ENCODE data around the gene HTR3E. TPM values are rescaled to one million over a fixed set of nuclear protein-coding genes. Genes with fewer than 3 reads are reported as not detected.
"Not testable (repeated sequence)": the region's sequence is repeated elsewhere in the genome, so short reads cannot be mapped to it uniquely, and the experiment has no call there.

HTR3E gene
- total RNA-seq, 1 experiment from 2014 or later = not detected

DNA sequence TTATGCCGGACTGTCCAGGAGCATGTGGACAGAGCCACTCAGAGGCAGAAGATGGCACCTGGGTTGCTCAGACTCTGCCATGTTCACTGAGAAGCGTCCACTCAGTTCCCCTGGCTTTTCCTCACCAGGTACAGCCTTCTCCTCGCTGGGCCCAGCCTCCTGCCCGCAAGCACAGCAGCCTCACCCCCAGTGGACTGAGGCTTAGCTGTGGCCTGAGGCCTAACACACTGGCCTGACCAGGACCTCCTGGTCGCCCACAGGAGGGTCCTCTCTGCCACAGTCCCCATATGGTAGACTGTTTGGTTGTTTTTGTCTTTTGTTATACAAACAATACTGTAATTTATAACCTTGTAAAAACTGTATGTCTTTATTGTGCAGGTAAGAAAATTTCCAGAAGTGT is 28.5 kb upstream of the HTR3E start:
- Histone ChIP-seq H3K4me2 (ENCODE audit: insufficient read depth, insufficient read length, low read length) (no peak overlapping the region), H2BK15ac (ENCODE audit: low read depth, low read length) (no peak overlapping the region), H3K14ac (ENCODE audit: insufficient read depth, low read length) (no peak overlapping the region), H3K56ac (ENCODE audit: insufficient read length, low read depth, low read length) (no peak overlapping the region), H3K18ac (ENCODE audit: insufficient read length, low read depth, low read length) (no peak overlapping the region), H3K27me3 (ENCODE audit: insufficient read depth, low read length) (no peaks in the 10 kb centered on the region), H3K79me1 (ENCODE audit: insufficient read depth, low read depth, low read length, poor library complexity, severe bottlenecking) (no peaks in the 10 kb centered on the region), H3T11ph (ENCODE audit: low read length) (no peak overlapping the region), H2BK12ac (ENCODE audit: insufficient read length, low read depth, low read length) (no peak overlapping the region), H4K20me1 (ENCODE audit: control insufficient read depth, insufficient read depth, insufficient read length) (no peaks in the 10 kb centered on the region), H2AFZ (ENCODE audit: low read length) (no peak overlapping the region), H2BK20ac (ENCODE audit: low read depth, low read length, poor library complexity, severe bottlenecking) (no peak overlapping the region), H3K9me3 (ENCODE audit: control insufficient read depth, low read depth, low read length) (no peaks in the 10 kb centered on the region), H3K4ac (ENCODE audit: low read depth, low read length) (no peak overlapping the region), H3K23me2 (ENCODE audit: insufficient read length, low read depth, low read length, poor library complexity, severe bottlenecking) (no peaks in the 10 kb centered on the region), H4K8ac (replicated peaks; ENCODE audit: insufficient read length, low read depth, low read length) (no peak overlapping the region), H4K91ac (ENCODE audit: insufficient read length, low read depth, low read length) (no peak overlapping the region), H3K4me1 (ENCODE audit: insufficient read depth, low read length) (no peaks in the 10 kb centered on the region), H3K9ac (ENCODE audit: extremely low read depth, insufficient read length, low read length) (no peak overlapping the region), H4K5ac (ENCODE audit: insufficient read length, low read depth, low read length) (no peak overlapping the region), H3K79me2 (ENCODE audit: insufficient read depth, low read length) (no peaks in the 10 kb centered on the region), H2AK5ac (ENCODE audit: insufficient read length, low read length) (no peak overlapping the region), H2BK5ac (ENCODE audit: insufficient read length, low read length) (no peak overlapping the region), H3K23ac (ENCODE audit: insufficient read length, low read depth, low read length) (no peak overlapping the region), H3K27ac (ENCODE audit: insufficient read length, low read depth, low read length) (no peak overlapping the region), H2BK120ac (ENCODE audit: low read depth, low read length, poor library complexity, severe bottlenecking) (no peak overlapping the region)
- WGBS (ENCODE audit: extremely low coverage, insufficient read length, low lambda C conversion rate) = no CpG with 5 or more reads among the region's 5 CpGs
- peaks cover 2 to 7% (median 2%) of the 10 kb centered on the region in 3 experiments; a peak in 4 of 7 replicates for H3K36me3 Mint-ChIP-seq (ENCODE audit: insufficient read depth in 1 of 3, low read depth in 3 of 3)
- H3K27ac Mint-ChIP-seq = no peak overlapping the region
- peaks cover 9% of the 10 kb centered on the region in 2 experiments for H3K9me3 Mint-ChIP-seq
- H3K4me1 Mint-ChIP-seq = no peaks in the 10 kb centered on the region
- DNase-seq = no peak
- H3K27me3 Mint-ChIP-seq (ENCODE audit: low read depth) = 0 out of 2 replicates have a peak, but pooled peaks cover 1% of the 10 kb centered on the region
- TF ChIP-seq, protein P1, sequence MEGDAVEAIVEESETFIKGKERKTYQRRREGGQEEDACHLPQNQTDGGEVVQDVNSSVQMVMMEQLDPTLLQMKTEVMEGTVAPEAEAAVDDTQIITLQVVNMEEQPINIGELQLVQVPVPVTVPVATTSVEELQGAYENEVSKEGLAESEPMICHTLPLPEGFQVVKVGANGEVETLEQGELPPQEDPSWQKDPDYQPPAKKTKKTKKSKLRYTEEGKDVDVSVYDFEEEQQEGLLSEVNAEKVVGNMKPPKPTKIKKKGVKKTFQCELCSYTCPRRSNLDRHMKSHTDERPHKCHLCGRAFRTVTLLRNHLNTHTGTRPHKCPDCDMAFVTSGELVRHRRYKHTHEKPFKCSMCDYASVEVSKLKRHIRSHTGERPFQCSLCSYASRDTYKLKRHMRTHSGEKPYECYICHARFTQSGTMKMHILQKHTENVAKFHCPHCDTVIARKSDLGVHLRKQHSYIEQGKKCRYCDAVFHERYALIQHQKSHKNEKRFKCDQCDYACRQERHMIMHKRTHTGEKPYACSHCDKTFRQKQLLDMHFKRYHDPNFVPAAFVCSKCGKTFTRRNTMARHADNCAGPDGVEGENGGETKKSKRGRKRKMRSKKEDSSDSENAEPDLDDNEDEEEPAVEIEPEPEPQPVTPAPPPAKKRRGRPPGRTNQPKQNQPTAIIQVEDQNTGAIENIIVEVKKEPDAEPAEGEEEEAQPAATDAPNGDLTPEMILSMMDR (conservative IDR thresholded peaks at IDR 0.05) = no peak
- H3K4me3 Mint-ChIP-seq = no peak overlapping the region

DNA sequence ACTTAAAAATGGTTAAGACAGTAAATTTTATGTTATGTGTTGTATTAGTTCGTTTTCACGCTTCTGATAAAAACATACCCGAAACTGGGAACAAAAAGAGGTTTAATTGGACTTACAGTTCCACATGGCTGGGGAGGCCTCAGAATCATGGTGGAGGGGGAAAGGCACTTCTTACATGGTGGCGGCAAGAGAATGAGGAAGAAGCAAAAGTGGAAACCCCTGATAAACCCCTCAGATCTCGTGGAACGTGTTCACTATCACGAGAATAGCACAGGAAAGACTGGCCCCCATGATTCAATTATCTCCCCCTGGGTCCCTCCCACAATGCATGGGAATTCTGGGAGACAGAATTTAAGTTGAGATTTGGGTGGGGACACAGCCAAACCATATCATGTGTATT is 25.7 kb upstream of the HTR3E start:
- not testable (repeated sequence) for H3K4me2 ChIP-seq (ENCODE audit: insufficient read depth, insufficient read length, low read length); H2BK5ac ChIP-seq (ENCODE audit: insufficient read length, low read length); DNase-seq; H3K27me3 Mint-ChIP-seq (ENCODE audit: low read depth); H3K27ac ChIP-seq (ENCODE audit: insufficient read length, low read depth, low read length); H3K14ac ChIP-seq (ENCODE audit: insufficient read depth, low read length); H2BK20ac ChIP-seq (ENCODE audit: low read depth, low read length, poor library complexity, severe bottlenecking); H3K4ac ChIP-seq (ENCODE audit: low read depth, low read length); H3K4me1 ChIP-seq (ENCODE audit: insufficient read depth, low read length); H3K18ac ChIP-seq (ENCODE audit: insufficient read length, low read depth, low read length); H4K20me1 ChIP-seq (ENCODE audit: control insufficient read depth, insufficient read depth, insufficient read length); H3K4me3 Mint-ChIP-seq; H3K9me3 ChIP-seq (ENCODE audit: control insufficient read depth, low read depth, low read length); H3K9ac ChIP-seq (ENCODE audit: extremely low read depth, insufficient read length, low read length); H3K9me3 Mint-ChIP-seq; H2BK15ac ChIP-seq (ENCODE audit: low read depth, low read length); H2BK12ac ChIP-seq (ENCODE audit: insufficient read length, low read depth, low read length); H4K8ac ChIP-seq (replicated peaks; ENCODE audit: insufficient read length, low read depth, low read length); H2BK120ac ChIP-seq (ENCODE audit: low read depth, low read length, poor library complexity, severe bottlenecking); H4K5ac ChIP-seq (ENCODE audit: insufficient read length, low read depth, low read length); H3K79me1 ChIP-seq (ENCODE audit: insufficient read depth, low read depth, low read length, poor library complexity, severe bottlenecking); H3K79me2 ChIP-seq (ENCODE audit: insufficient read depth, low read length); H2AK5ac ChIP-seq (ENCODE audit: insufficient read length, low read length); H3T11ph ChIP-seq (ENCODE audit: low read length); H2AFZ ChIP-seq (ENCODE audit: low read length); H3K36me3 Mint-ChIP-seq (ENCODE audit: insufficient read depth in 1 of 3, low read depth in 3 of 3); H3K56ac ChIP-seq (ENCODE audit: insufficient read length, low read depth, low read length); H3K27ac Mint-ChIP-seq; H3K4me1 Mint-ChIP-seq; H4K91ac ChIP-seq (ENCODE audit: insufficient read length, low read depth, low read length); H3K23ac ChIP-seq (ENCODE audit: insufficient read length, low read depth, low read length); H3K27me3 ChIP-seq (ENCODE audit: insufficient read depth, low read length); H3K23me2 ChIP-seq (ENCODE audit: insufficient read length, low read depth, low read length, poor library complexity, severe bottlenecking)
- WGBS (ENCODE audit: extremely low coverage, insufficient read length, low lambda C conversion rate) = no CpG with 5 or more reads among the region's 7 CpGs
